HEK293 (cell line): Measurements from ENCODE around the gene ATF5.

Experiments
- BCL11A ChIP-seq: fragments of 450-650 bp; formaldehyde crosslinking; IDR thresholded peaks from 2 replicates; pipeline ENCODE4 v1.5.1; 2016; ENCODE audit warnings: low read depth, missing biosample characterization, missing genetic modification characterization
- KLF10 ChIP-seq: fragments of 450-650 bp; IDR thresholded peaks from 2 replicates; pipeline ENCODE4 v1.5.1; 2018; ENCODE audit warnings: missing biosample characterization, mild to moderate bottlenecking, missing genetic modification characterization
- ZNF175 ChIP-seq: fragments of 450-650 bp; formaldehyde crosslinking; IDR thresholded peaks from 2 replicates; pipeline ENCODE4 v1.5.1; 2016; ENCODE audit warnings: missing biosample characterization, missing genetic modification characterization
- ZSCAN23 ChIP-seq: fragments of 450-650 bp; formaldehyde crosslinking; IDR thresholded peaks from 2 replicates; pipeline ENCODE4 v1.5.1; 2016; ENCODE audit warnings: missing biosample characterization, missing genetic modification characterization
- TF ChIP-seq, protein P1 (sequence below): fragments of 450-650 bp; formaldehyde crosslinking; IDR thresholded peaks from 2 replicates; pipeline ENCODE4 v1.5.1; 2016; ENCODE audit warnings: missing biosample characterization, missing genetic modification characterization

- TF ChIP-seq, protein P1, sequence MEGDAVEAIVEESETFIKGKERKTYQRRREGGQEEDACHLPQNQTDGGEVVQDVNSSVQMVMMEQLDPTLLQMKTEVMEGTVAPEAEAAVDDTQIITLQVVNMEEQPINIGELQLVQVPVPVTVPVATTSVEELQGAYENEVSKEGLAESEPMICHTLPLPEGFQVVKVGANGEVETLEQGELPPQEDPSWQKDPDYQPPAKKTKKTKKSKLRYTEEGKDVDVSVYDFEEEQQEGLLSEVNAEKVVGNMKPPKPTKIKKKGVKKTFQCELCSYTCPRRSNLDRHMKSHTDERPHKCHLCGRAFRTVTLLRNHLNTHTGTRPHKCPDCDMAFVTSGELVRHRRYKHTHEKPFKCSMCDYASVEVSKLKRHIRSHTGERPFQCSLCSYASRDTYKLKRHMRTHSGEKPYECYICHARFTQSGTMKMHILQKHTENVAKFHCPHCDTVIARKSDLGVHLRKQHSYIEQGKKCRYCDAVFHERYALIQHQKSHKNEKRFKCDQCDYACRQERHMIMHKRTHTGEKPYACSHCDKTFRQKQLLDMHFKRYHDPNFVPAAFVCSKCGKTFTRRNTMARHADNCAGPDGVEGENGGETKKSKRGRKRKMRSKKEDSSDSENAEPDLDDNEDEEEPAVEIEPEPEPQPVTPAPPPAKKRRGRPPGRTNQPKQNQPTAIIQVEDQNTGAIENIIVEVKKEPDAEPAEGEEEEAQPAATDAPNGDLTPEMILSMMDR = no peak
- no peak for TF ChIP-seq ZSCAN23
- no peak for TF ChIP-seq ZNF175 (tag by site-specific recombination)
- no peak for TF ChIP-seq BCL11A
- TF ChIP-seq KLF10 (tag by site-specific recombination) = no peak
Observed at GRCh38 chr19:49952479-49952836, 23.5 kb downstream of the ATF5 start.
